ENCODE measurements around the gene RNF222.

The RNF222 gene, protein sequence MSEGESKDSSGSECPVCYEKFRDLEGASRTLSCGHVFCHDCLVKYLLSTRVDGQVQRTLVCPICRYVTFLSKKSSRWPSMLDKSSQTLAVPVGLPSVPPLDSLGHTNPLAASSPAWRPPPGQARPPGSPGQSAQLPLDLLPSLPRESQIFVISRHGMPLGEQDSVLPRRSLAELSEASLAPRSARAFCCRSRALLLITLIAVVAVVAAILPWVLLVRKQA

DNA sequence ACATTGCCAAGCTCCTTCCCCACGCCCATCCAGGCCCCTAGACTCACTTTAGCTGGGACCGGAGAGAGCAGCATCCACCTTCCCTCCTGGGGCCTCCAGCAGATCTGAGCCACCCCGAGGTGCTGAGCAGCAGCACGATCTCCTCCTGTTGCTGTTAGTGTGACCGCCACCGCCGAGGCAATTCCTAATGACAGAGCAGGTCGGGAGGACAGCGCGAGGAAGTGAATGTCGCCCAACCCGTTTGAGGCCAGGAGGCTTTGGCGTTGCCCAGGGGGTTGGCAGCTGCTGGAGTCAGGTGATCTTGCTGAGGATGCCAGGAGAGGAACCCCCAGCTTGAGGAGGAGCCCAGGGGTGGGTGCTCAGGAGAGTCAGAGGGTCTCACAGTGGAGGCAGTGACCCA lies at the start of gene RNF222:
Gene RNF222, minus strand, starts transcription at position 192 of the 400 bp plus-strand sequence. CDS start 4,366 bp downstream, outside the sequence.
- no peak for DNase-seq

DNA sequence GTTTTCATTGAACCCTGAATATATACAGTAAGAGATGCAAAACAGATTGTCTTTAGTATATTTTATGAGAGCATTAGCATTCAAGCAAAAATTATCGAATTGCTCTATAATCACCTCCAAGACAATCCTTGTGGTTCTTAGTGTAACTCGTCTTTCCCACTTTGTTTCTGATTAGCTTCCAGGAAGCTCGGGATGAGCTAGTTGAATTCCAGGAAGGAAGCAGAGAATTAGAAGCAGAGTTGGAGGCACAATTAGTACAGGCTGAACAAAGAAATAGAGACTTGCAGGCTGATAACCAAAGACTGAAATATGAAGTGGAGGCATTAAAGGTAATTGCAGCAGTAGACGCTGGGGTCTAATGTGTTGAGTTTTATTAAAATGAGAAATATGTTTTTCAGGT lies 47.9 kb upstream of the RNF222 start:
- no peak for DNase-seq

DNA sequence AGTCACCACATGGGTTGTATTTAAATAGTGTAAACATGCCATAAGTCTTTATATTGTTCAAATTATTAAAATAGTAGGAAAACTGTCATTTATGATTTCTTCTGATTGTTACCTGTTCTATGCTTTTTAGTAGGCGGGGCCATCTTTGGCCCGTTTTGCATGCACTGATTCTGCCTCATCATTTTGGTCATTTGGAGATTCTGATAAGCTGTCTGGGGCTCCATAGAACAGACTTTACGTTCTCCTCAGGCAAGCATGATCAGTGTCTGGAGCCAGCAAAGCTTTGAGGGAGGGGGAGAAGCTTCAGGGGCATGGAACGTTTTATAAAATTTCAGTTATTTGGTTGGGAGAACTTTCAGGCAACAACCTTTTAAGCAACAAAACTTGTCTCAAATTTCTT lies 46.9 kb upstream of the RNF222 start:
- DNase-seq: no peak

DNA sequence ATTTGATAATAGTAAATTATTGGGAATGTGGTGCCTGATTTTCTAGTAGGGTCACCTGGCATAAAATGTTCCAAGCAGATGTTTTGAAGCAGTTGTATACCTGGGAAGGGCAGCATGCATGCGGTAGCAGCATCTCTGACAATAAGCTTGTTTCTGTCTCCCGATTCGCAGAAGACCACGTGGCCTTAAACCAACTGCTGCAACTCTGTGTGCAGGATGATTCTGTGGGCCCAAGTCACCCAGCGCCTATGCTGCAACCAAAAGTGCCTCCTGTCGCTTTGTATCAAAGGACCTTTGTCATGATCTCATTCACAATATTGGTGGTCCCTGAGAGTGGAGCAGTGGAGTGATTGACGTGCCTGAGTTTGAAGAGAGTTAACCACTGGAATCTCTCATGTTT lies 46.1 kb upstream of the RNF222 start:
- no peak for DNase-seq

DNA sequence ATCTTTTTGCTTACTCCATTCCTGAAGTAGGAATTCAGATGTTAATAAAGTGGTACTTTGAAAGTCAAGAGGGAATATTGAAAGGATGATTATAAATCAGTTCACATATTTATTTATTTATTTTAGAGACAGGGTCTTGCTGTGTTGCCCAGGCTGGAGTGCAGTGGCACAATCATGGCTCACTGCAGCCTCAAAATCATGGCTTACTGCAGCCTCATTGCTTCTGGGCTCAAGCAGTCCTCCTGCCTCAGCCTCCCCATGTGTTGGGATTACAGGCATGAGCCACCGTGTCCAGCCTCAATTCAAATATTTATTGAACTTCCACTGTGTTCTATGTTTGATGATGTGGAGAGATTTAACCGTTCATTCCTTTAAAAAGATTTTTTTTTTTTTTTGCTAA lies 44.7 kb upstream of the RNF222 start:
- DNase-seq: no peak

DNA sequence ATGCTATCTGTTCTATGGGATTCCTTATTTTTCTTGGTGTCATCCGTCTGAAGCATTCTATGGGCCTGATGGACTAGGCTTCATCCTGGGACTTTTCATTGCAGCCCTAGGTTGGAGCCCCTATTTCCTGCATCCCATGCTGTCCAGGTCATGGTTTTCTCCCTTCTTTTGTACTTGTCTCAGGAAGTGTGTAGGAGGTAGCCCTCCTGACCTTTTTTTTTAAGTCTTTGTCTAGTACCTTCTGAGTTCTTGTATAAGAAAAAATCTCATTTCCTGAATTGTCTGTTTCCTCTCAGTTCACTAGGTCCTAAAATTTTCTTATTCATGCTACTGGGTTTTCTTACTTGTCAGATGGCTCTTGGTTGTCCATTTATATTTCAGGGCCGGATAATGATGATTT lies 44.1 kb upstream of the RNF222 start:
- no peak for DNase-seq

DNA sequence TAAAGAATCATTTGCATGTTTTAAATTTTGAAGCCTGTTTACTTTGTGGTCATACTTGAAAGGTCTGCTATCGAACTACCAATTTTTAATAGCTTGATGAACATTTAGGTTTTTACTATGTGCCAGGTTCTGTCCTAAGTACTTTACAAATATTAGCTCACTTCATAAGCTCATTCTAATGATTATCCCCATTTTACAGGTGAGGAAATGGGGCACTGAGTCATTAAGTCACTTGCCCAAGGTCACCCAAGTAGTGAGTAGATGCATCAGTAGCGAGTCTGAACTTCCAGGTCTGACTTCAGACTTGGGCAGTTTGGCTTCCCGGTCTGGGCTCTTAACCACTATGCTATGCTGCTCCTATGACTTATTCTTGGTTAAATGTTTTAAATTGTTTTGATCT lies 42.1 kb upstream of the RNF222 start:
- DNase-seq: no peak

DNA sequence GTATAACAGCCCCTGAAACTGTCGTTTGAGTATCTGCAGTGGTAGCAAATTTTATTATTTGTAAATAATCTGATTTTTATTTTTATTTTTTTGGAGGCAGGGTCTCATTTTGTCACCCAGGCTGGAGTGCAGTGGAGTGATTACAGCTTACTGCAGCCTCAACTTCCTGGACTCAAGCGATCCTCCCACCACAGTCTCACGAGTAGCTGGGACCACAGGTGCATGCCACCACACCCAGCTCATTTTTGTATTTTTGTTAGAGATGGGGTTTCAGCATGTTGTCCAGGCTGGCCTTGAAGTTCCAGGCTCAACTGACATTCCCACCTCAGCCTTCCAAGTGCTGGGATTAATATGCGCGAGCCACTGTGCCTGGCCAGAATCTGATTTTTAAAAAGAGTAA lies 40.8 kb upstream of the RNF222 start:
- no peak for DNase-seq

DNA sequence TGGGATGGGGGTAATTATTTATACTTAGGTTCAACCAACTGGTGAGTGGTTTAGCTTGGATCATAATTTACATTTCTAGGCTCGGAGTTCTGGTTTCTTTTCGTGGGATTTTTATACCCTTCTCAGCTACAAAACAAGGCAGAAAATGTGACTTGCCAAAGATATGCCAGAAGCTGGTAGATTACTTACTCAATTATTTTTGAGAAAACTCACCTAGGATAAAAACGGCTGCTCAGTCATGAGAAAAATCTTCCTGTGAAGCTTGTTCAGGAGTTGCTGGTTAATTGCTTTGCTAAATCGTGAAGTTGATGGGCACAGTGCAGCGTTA lies 39.2 kb upstream of the RNF222 start:
- no peak for DNase-seq

DNA sequence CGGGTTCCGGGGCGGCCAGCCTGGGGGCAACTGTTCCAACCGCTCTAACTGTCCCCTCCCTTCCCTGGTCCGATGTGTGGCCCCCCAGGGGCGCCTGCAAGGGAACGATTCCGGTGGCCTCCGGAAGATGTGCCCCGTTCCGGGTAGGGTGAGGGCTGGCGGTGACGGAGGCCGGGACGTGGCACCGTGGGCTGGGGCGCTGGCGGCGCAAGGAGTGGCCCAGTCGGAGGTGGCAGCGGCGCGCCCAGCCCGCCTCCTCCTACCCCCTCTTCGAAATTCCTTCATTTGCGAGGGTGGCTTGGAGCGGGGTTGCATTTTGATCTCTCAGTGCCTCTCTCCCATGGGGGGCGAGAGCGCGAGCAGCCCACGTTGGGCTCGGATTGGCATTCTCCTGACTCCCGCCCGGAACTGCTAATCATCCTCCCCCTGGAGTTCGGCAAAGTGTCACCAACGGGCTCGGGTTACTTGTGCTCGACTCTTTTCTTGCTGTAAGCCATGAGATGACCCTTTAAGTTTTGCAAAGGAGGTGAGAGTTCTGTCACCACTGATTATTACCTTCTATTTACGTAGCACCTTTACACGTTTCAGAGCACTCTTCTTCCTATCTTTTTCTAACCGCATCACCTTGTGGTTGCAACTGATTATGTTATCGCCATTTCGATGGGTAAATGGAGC lies 38.7 kb upstream of the RNF222 start:
- peak in 1 of 2 experiments; percentile 1 for DNase-seq

DNA sequence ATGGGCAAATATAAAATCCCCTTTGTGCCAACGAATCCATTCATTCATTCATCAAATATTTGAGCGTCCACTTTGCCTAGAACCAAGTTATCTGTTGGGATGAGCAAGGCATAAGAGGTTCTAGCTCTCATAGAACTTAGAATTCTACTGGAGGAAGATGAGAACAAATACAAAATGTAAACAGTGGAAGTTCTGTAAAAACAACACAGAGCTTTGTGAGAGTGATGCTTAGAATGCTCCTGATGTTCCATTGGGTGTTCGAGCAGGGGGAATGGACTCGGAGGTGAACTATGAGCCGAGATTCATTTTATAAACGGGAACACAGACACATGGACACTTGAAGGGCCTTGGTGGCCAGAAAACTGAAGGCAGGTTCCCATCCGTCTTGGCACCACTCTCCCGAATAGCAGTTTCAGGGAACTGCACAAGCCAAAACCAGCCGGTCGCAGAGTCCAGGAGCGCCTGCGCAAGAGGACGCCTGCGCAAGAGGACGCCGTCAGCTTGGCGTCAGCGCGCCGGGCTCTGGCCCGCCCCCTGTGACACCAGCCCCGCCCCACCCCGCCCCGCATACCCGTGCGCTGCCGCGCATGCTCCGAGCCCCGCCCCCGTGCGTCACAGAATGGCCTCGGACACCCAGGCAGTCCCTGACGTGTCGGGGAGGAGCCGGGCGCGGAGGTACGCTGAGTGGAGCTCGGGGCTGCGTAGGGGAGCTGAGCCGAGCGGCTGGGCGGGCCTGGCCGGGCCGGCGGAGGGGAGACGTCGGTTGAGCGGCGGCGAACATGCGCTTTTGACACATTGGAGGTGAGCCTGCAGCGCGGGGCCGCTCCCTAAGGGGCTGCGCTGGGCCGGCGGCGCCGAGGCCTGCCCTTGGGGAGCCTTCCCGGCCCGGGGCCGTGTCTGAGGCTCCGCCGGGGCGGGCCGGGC lies 37.9 kb upstream of the RNF222 start, which contains the start of gene NDEL1:
Gene NDEL1, plus strand, starts transcription at position 640 of the 924 bp plus-strand sequence. CDS start 8,388 bp downstream, outside the sequence.
- peak; percentile 73 to 76 for DNase-seq

DNA sequence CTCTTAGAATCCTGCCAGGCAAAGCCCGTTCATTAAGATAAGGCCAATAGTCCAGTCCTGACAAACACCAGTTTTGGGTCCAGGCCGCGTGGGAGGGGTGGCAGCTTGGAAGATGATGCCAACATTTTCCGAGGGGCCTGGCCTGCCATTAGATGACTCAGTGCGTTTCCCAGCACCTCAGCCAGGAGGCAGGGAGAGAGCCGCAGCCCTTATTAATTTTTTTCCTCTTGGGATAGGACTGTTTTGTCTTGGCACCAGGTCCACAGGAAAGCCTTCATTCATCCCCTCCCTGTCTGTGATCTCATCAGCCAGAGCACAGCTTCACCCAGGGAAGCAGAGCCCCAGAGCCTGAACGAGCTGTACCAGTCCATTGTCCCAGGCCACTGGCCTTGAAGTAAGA lies 33.3 kb upstream of the RNF222 start:
- no peak for DNase-seq

DNA sequence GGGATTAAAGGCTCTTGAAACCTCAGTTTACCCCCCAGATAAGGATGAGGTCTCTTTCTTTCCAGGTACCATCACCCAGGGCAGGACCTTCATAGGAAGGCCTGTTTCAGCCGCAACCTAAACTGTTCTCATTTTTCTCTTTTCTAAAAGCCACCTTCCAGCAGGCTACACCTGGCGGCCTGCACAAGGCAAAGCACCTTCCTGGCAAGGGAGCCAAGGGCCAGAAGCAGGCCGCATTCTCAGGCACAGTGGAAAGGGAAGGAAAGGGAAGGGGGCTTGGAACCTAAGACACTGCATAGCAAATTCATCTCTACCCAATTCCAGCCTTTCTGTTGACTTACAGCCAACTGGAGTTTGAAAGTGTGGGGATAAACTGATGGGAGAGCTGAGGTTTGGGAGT lies 29.2 kb upstream of the RNF222 start:
- DNase-seq: no peak

DNA sequence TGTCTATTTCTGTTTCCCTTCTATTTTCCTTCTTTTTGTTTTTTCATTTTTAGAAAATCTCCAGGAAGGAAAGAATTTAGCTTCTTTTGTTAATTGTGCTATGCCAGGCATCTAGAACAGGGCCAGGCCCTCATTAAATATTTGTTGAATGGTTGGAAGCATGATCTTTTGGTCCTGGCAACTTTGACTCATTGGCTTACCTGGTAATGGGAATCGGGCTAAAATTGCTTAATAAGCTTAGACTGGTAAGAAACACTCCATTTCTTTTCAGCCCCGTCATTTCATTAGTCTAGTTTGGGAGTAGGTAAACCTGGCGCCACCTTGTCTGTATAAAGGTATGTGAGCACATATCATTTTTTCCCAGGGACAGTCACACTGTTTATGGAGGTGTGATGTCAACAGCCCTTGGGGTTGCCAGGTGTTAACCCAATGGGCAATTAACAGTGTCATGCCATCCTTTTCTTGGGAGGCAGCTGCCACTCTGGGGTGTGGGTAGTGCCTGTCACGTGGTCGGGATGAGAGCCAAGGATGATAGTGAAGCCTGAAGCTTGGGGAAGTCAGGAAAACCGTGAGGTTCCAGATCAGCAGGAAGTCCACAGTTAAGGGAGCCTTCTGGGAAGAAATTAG lies 28.6 kb upstream of the RNF222 start:
- no peak for DNase-seq

DNA sequence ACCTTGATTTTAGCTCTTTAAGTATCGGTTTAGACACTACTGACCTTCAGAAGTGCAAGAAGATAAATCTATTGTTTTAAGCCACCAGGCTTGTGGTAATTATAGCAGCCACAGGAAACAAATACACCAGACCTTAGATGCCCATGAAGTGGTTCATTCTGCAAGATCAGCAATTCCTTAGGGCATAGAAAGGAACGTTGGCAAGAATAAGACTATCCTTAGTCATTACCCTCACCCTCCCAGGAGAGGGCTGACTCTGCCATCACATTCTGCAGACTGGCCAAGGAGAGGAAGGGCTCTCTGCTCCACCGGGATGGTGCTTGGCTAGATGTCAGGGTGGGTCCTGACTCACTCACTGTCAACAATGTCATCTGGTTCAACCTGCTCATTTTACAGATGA lies 23.9 kb upstream of the RNF222 start:
- DNase-seq: no peak

DNA sequence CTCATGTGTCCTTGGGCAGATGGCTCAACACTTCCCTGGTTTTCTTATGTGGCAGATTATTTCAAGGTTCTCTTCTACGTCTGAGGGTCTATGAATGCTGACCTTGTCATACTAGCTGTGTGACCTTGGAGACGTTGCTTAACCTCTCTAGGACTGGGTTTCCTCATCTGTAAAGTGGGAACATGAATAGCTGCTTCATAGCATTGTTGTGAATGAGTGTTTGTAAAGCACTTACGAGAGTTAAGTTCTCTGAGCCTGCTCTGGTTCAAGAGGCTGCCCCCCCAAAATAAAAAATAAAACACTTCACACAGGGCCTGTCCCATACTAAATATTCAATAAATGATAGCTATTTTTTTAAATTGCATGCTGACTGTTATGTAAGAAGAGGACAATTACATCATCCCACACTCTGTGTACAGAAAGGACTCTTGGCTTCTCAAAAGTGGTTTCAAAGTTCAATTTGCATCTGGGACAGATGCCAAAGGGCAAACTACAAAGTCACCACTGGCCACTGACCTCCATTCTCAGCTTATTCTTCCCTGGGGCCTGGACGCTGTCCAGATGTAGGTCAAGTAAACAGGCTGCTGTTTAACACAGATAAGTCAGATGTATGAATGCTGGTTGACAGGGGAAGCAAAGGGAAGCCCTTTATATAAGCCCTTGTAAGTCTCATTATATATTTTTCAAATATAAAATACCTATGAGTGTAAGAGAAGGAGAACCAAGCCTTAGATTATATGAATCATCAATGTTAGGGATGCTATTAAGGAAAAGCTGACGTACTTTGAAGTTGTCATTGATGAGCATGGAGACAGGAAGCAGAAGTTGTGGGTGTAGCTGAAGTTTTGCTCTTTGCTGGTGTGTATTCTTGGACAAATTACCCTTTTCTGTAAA lies 22.7 kb upstream of the RNF222 start:
- DNase-seq: peak in 1 of 2 experiments; percentile 19

DNA sequence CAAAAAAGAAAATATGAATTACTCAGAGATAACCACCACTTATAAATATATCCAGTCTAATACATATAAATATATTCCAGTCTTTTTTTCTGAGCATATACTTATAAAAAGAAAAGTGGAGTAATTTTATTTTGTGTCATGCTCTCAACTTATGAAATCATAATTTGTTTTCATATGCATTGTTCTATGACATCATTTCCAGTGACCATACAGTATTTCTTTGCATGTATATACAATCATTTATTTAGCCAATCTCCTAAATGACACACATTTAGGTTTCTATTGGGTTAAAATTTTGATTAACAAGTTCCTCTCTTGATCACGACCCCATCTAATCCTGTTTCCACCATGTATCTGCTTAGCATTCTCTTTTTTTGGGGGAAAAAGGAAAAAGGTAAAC lies 21.7 kb upstream of the RNF222 start:
- no peak for DNase-seq

DNA sequence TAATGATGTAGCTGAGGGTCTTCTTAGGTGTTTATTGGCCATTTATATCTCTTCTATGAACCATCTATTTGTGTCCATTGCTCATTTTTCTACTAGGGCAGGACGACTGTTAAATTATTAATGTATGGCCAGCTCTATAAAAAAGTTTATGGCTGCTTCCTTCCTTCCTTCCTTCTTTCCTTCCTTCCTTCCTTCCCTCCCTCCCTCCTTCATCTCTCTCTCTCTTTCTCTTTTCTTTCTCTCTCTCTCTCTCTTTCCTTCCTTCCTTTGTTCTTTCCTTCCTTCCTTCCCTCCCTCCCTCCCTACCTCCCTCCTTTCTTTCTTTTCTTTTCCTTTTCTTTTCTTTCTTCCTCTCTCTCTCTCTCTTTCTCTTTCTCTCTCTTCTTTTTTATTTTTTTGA lies 20.8 kb upstream of the RNF222 start:
- DNase-seq: no peak

DNA sequence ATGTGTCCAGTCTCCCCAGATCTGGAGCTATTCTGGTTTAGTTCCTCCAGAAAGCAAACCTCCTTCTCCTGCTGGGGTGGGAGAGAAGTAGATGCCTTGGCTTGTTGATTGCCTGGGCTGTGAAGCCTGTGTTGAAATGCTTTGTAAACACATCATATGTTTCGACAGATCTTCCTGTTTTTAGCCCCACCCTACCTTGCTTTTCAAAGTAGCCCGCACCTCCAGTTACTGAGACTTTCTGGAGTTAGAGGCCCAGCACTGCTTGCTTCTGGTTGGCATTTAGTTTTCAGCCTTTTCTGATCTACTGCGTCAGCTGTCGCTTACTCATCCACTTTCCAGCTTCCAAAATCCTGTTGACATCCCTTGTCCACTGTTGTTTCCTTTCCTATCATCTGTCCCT lies 20.2 kb upstream of the RNF222 start:
- DNase-seq: no peak

DNA sequence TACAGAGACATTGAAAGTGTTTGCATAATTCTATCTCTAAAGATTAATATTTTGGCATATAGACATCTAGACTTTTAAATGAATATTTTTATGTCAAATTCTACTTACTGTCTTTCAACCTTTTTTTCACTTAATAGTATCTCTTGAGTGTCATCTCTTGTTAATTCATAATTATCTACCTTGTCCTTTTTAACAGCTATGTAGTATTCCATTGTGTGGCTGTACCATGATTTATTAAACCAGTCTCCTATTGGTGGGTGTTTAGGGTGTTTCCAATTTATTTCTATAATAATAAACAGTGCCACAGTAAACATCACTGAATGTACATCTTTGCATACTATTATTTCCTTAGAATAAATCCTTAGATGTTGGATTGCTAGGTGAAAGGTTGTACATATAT lies 16.3 kb upstream of the RNF222 start:
- no peak for DNase-seq

DNA sequence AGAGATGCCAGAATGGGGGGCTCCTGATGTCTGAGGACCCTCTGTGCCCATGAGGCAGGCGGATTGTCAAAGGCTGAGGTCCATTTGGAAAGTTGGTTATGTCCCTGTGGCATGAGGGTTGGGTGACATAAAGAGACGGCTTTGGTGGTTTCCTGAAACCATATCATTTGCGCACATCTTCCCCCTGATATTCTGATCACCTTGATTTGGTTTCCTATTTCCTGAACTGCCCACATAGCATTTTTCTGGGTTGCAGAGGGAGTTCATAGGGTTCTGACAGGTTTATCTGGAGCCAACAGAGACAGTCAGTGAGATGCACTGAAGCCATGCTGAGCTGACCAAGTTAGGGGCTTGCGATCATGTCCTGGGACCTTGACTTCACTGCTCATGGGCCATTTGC lies 15.7 kb upstream of the RNF222 start:
- DNase-seq: no peak

DNA sequence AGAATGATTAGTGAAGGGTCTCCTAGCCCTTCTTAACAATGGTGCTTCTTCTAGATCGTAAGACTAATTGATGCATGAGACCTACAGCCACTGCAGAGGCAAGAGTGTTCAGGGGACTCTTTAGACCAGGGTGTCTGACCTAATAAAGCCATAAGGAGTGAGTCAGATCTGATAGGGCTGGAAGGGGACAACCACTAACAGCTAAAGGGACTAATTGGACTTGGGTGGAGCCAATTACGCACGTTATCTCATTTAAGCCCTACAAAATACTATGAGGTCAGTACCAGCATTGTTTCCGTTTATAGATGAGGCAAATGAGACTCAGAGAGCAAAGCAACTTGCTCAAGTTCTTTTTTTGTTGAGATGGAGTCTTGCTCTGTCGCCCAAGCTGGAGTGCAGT lies 14.5 kb upstream of the RNF222 start:
- no peak for DNase-seq

Measured in AML-193 (cell line).